ENCODE results near the gene RFX6. TPM values are rescaled to one million over a fixed set of nuclear protein-coding genes. Genes with fewer than 3 reads are reported as not detected.

RFX6 gene
- total RNA-seq, 1 donor from 2014 or later: not detected

DNA sequence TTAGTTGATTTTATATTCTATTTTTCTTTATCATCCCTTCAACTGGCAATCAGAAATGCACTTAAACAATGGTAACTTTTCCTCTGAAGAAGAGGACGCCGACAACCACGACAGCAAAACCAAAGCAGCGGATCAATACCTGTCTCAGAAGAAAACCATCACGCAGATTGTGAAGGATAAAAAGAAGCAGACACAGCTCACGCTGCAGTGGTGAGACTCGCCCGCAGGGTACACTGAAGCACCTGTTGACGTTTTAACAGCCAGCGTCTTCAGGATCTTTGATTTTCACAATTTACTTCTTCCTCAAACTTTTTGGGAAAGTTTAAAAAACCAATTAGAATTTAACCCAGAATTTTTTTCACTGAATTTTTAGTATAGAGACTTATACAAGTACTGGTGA lies 701 bp downstream of the RFX6 start:
- Histone ChIP-seq H3K9ac (ENCODE audit: low read length) (no peak overlapping the region), H4K20me1 (ENCODE audit: insufficient read depth, low read length) (no peaks in the 10 kb centered on the region), H3K27ac (ENCODE audit: low read depth, low read length) (no peak overlapping the region), H3K9me3 (ENCODE audit: insufficient read depth, low read depth, low read length) (no peaks in the 10 kb centered on the region), H3K4me1 (ENCODE audit: insufficient read depth, low read length) (peaks cover 4% of the 10 kb centered on the region), H3K79me2 (ENCODE audit: insufficient read depth, low read length) (no peaks in the 10 kb centered on the region), H3K4me2 (ENCODE audit: low read length) (no peak overlapping the region), H3K4me3 (ENCODE audit: insufficient read depth, low read depth, low read length) (no peak overlapping the region), H2AFZ (ENCODE audit: low read depth, low read length) (no peak overlapping the region), H3K27me3 (ENCODE audit: insufficient read depth, low read length) (peaks cover 29% of the 10 kb centered on the region), H3K36me3 (ENCODE audit: insufficient read depth, low read length) (no peaks in the 10 kb centered on the region)
- no peak for DNase-seq (ENCODE audit: low read depth)
- H3K27me3 Mint-ChIP-seq (ENCODE audit: low read depth, unreplicated experiment): peaks cover 41% of the 10 kb centered on the region
- H3K9me3 Mint-ChIP-seq (ENCODE audit: unreplicated experiment): peaks cover 4% of the 10 kb centered on the region
- H3K36me3 Mint-ChIP-seq (ENCODE audit: low read depth, unreplicated experiment): no peaks in the 10 kb centered on the region
- peak overlapping the region; percentile 16 for H3K4me3 Mint-ChIP-seq (ENCODE audit: unreplicated experiment)
- no peak for TF ChIP-seq EZH2 (IDR thresholded peaks at IDR 0.05; ENCODE audit: insufficient read depth, low read length)
- TF ChIP-seq, protein P1, sequence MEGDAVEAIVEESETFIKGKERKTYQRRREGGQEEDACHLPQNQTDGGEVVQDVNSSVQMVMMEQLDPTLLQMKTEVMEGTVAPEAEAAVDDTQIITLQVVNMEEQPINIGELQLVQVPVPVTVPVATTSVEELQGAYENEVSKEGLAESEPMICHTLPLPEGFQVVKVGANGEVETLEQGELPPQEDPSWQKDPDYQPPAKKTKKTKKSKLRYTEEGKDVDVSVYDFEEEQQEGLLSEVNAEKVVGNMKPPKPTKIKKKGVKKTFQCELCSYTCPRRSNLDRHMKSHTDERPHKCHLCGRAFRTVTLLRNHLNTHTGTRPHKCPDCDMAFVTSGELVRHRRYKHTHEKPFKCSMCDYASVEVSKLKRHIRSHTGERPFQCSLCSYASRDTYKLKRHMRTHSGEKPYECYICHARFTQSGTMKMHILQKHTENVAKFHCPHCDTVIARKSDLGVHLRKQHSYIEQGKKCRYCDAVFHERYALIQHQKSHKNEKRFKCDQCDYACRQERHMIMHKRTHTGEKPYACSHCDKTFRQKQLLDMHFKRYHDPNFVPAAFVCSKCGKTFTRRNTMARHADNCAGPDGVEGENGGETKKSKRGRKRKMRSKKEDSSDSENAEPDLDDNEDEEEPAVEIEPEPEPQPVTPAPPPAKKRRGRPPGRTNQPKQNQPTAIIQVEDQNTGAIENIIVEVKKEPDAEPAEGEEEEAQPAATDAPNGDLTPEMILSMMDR (IDR thresholded peaks at IDR 0.05; ENCODE audit: insufficient read depth, low read depth, low read length): no peak
- H3K27ac Mint-ChIP-seq (ENCODE audit: unreplicated experiment): no peak overlapping the region
- H3K4me1 Mint-ChIP-seq (ENCODE audit: low read depth, unreplicated experiment): no peaks in the 10 kb centered on the region
- FAIRE-seq: no peak

DNA sequence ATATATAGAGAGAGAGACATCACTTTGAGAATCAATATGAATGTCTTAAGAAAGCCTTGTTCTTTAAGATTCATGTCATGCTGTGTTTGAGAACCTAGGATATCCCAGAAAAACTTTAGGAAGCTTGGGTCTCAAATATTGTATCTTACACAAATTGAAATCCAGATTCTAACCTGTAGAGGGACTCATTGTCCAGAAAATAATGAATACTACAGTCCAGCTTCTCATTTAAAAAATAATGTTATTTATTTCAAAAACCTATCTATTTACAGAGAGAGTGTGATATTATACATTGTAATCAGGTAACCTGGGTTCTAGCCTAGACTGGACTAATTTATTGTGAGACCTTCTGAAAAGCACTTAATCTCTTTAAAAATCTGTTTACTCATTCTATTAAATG lies 4.2 kb downstream of the RFX6 start:
- Histone ChIP-seq H3K27ac (ENCODE audit: low read depth, low read length) (no peak overlapping the region), H3K9ac (ENCODE audit: low read length) (no peak overlapping the region), H4K20me1 (ENCODE audit: insufficient read depth, low read length) (no peaks in the 10 kb centered on the region), H3K4me1 (ENCODE audit: insufficient read depth, low read length) (peaks cover 4% of the 10 kb centered on the region), H3K27me3 (ENCODE audit: insufficient read depth, low read length) (peaks cover 18% of the 10 kb centered on the region), H3K9me3 (ENCODE audit: insufficient read depth, low read depth, low read length) (no peaks in the 10 kb centered on the region), H3K4me2 (ENCODE audit: low read length) (no peak overlapping the region), H3K4me3 (ENCODE audit: insufficient read depth, low read depth, low read length) (no peak overlapping the region), H3K36me3 (ENCODE audit: insufficient read depth, low read length) (no peaks in the 10 kb centered on the region), H2AFZ (ENCODE audit: low read depth, low read length) (no peak overlapping the region), H3K79me2 (ENCODE audit: insufficient read depth, low read length) (no peaks in the 10 kb centered on the region)
- no peak overlapping the region for H3K4me3 Mint-ChIP-seq (ENCODE audit: unreplicated experiment)
- DNase-seq (ENCODE audit: low read depth) (no peak), FAIRE-seq (no peak)
- H3K27ac Mint-ChIP-seq (ENCODE audit: unreplicated experiment): no peak overlapping the region
- peaks cover 7% of the 10 kb centered on the region for H3K4me1 Mint-ChIP-seq (ENCODE audit: low read depth, unreplicated experiment)
- H3K36me3 Mint-ChIP-seq (ENCODE audit: low read depth, unreplicated experiment): no peaks in the 10 kb centered on the region
- TF ChIP-seq EZH2 (IDR thresholded peaks at IDR 0.05; ENCODE audit: insufficient read depth, low read length): no peak
- TF ChIP-seq, protein P1 (IDR thresholded peaks at IDR 0.05; ENCODE audit: insufficient read depth, low read depth, low read length): no peak
- H3K9me3 Mint-ChIP-seq (ENCODE audit: unreplicated experiment): no peaks in the 10 kb centered on the region
- H3K27me3 Mint-ChIP-seq (ENCODE audit: low read depth, unreplicated experiment): peaks cover 17% of the 10 kb centered on the region

DNA sequence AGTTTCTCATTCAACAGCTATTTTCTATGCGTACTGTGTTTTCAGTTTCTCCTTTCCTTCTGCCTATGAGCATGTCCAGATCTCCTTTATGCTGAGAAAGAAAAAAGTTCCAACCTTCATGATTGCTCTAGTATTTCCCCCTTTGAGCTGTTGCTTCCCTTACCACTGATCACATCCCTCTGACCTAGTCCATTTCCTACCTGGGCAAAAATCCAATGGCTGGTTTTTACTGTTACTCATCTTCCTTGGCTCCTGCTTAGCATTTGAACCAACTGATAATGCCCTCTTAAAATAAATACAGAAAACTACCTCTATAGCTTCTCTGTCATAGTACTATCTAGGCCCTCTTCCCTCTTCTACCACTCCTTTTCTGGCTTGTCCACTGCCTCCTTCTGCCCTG lies 6.0 kb downstream of the RFX6 start:
- Histone ChIP-seq H3K27ac (ENCODE audit: low read depth, low read length) (no peak overlapping the region), H3K9me3 (ENCODE audit: insufficient read depth, low read depth, low read length) (no peaks in the 10 kb centered on the region), H3K79me2 (ENCODE audit: insufficient read depth, low read length) (no peaks in the 10 kb centered on the region), H3K4me3 (ENCODE audit: insufficient read depth, low read depth, low read length) (no peak overlapping the region), H3K36me3 (ENCODE audit: insufficient read depth, low read length) (no peaks in the 10 kb centered on the region), H2AFZ (ENCODE audit: low read depth, low read length) (no peak overlapping the region), H3K4me2 (ENCODE audit: low read length) (no peak overlapping the region), H3K27me3 (ENCODE audit: insufficient read depth, low read length) (peaks cover 2% of the 10 kb centered on the region), H3K9ac (ENCODE audit: low read length) (no peak overlapping the region), H3K4me1 (ENCODE audit: insufficient read depth, low read length) (no peaks in the 10 kb centered on the region), H4K20me1 (ENCODE audit: insufficient read depth, low read length) (no peaks in the 10 kb centered on the region)
- TF ChIP-seq, protein P1 (IDR thresholded peaks at IDR 0.05; ENCODE audit: insufficient read depth, low read depth, low read length): no peak
- TF ChIP-seq EZH2 (IDR thresholded peaks at IDR 0.05; ENCODE audit: insufficient read depth, low read length): no peak
- H3K36me3 Mint-ChIP-seq (ENCODE audit: low read depth, unreplicated experiment): no peaks in the 10 kb centered on the region
- H3K4me1 Mint-ChIP-seq (ENCODE audit: low read depth, unreplicated experiment): peaks cover 7% of the 10 kb centered on the region
- H3K27me3 Mint-ChIP-seq (ENCODE audit: low read depth, unreplicated experiment): peaks cover 2% of the 10 kb centered on the region
- no peak overlapping the region for H3K27ac Mint-ChIP-seq (ENCODE audit: unreplicated experiment)
- H3K4me3 Mint-ChIP-seq (ENCODE audit: unreplicated experiment): no peak overlapping the region
- no peaks in the 10 kb centered on the region for H3K9me3 Mint-ChIP-seq (ENCODE audit: unreplicated experiment)
- DNase-seq (ENCODE audit: low read depth): no peak
- no peak for FAIRE-seq
